GM18520 (cell line): ENCODE results near the gene PTPRN2.

ENCODE experiments used
- ATAC-seq: cut with Tn5 transposase; IDR thresholded peaks from one replicate; pipeline ENCODE4 v1.9.1; 2021; ENCODE audit not compliant: unreplicated experiment

Gene PTPRN2

GRCh38 chr7:158579662-158580646 lies 7.7 kb downstream of the PTPRN2 start:
- no peak for ATAC-seq

GRCh38 chr7:158576050-158576762 lies 11.4 kb downstream of the PTPRN2 start:
- no peak for ATAC-seq

- ATAC-seq = no peak
Measured at GRCh38 chr7:158574308-158575036, 13.2 kb downstream of the PTPRN2 start.

- no peak for ATAC-seq
Measured at GRCh38 chr7:158573310-158573709, 14.3 kb downstream of the PTPRN2 start.

- no peak for ATAC-seq
Measured at GRCh38 chr7:158572000-158572828, 15.4 kb downstream of the PTPRN2 start.

- ATAC-seq = no peak
Measured at GRCh38 chr7:158570449-158571170, 17.0 kb downstream of the PTPRN2 start.

- ATAC-seq = no peak
Measured at GRCh38 chr7:158569858-158570323, 17.7 kb downstream of the PTPRN2 start.

- no peak for ATAC-seq
Measured at GRCh38 chr7:158568974-158569857, 18.4 kb downstream of the PTPRN2 start.

- ATAC-seq = no peak
Measured at GRCh38 chr7:158567153-158567603, 20.4 kb downstream of the PTPRN2 start.

GRCh38 chr7:158564663-158565035 lies 23.0 kb downstream of the PTPRN2 start:
- ATAC-seq = no peak

GRCh38 chr7:158563911-158564662 lies 23.5 kb downstream of the PTPRN2 start:
- no peak for ATAC-seq

GRCh38 chr7:158563051-158563450 lies 24.6 kb downstream of the PTPRN2 start:
- no peak for ATAC-seq

- ATAC-seq = no peak
Measured at GRCh38 chr7:158562517-158562916, 25.1 kb downstream of the PTPRN2 start.

- ATAC-seq = no peak
Measured at GRCh38 chr7:158561659-158562058, 26.0 kb downstream of the PTPRN2 start.

GRCh38 chr7:158560386-158560785 lies 27.2 kb downstream of the PTPRN2 start:
- ATAC-seq = no peak

GRCh38 chr7:158559356-158559755 lies 28.3 kb downstream of the PTPRN2 start:
- no peak for ATAC-seq

- ATAC-seq = no peak
Measured at GRCh38 chr7:158558816-158559215, 28.8 kb downstream of the PTPRN2 start.

- ATAC-seq = no peak
Measured at GRCh38 chr7:158557441-158557755, 30.2 kb downstream of the PTPRN2 start.
